T-cell (primary cell): Measurements from ENCODE around the gene CCDC154. TPM values are rescaled to one million over a fixed set of nuclear protein-coding genes. Genes with fewer than 3 reads are reported as not detected.
A peak's percentile ranks its signal among the peaks of the same experiment; 100 is the strongest.

Source experiments
- ATAC-seq, 4 experiments: fragments of 200-7000 bp in 3 of 4; fragments of 150-1000 bp in 1 of 4; cut with Tn5 transposase; replicated peaks in 1 of 4; 1 replicate in 3 of 4; 2 replicates in 1 of 4; pipeline ENCODE4 v1.10.0; 2021; ENCODE audit warnings: moderate library complexity in 3 of 4, mild to moderate bottlenecking in 2 of 4, moderate number of reproducible peaks in 1 of 4
- CTCF ChIA-PET, 2 donors: fragments of 300-600 bp; sonication (Branson Sonifier 250); formaldehyde crosslinking; loops; one replicate each; lab custom pipeline; 2022; ENCODE audit warnings: antibody characterized with exemption in 2 of 2; lab: Charles Lee
- POLR2A ChIA-PET, 2 donors: fragments of 300-600 bp; sonication (Branson Sonifier 250); formaldehyde crosslinking; loops; one replicate each; lab custom pipeline; 2022; ENCODE audit warnings: antibody characterized with exemption in 2 of 2; lab: Charles Lee
- DNase-seq, 35 experiments: peaks; one replicate each; pipeline versions ENCODE4 v3.0.0 to v3.0.0-alpha.2; 2013 to 2023
- H3K27ac ChIP-seq: one replicate; pipeline ENCODE4 v1.5.1; 2013; ENCODE audit warnings: low read length
- H3K27me3 ChIP-seq, 2 experiments: replicated peaks in 1 of 2; 1 replicate in 1 of 2; 2 replicates in 1 of 2; pipeline versions ENCODE4 v1.6.1 to v1.7.0; 2013; ENCODE audit warnings: low read length in 1 of 2, mixed read lengths in 1 of 2; ENCODE audit not compliant: control insufficient read depth in 2 of 2, insufficient read depth in 2 of 2; ENCODE audit errors: extremely low read depth in 1 of 2
- H3K36me3 ChIP-seq, 2 donors: 1 replicate in 1 of 2; 2 replicates in 1 of 2; pipeline versions ENCODE4 v1.6.1 to v1.7.0; 2013; ENCODE audit warnings: low read length in 1 of 2; ENCODE audit not compliant: control insufficient read depth in 2 of 2, insufficient read depth in 1 of 2; ENCODE audit errors: extremely low read depth in 1 of 2
- H3K4me1 ChIP-seq, 2 experiments: 1 replicate in 1 of 2; 2 replicates in 1 of 2; pipeline versions ENCODE4 v1.6.1 to v1.7.0; 2013; ENCODE audit warnings: low read length in 2 of 2, mixed read lengths in 1 of 2; ENCODE audit not compliant: insufficient read depth in 2 of 2, control insufficient read depth in 1 of 2; ENCODE audit errors: extremely low read depth in 1 of 2
- H3K4me3 ChIP-seq, 2 donors: 1 replicate in 1 of 2; 2 replicates in 1 of 2; pipeline versions ENCODE4 v1.5.1 to v1.7.0; 2013; ENCODE audit warnings: mild to moderate bottlenecking in 2 of 2, low read length in 1 of 2, moderate library complexity in 1 of 2; ENCODE audit not compliant: control insufficient read depth in 1 of 2; ENCODE audit errors: extremely low read depth in 1 of 2
- H3K9me3 ChIP-seq: 2 replicates; pipeline ENCODE4 v1.7.0; 2013
- H3K27ac Mint-ChIP-seq, 2 donors: one replicate each; pipeline ENCODE4 v1.8.0; 2020 to 2021; ENCODE audit warnings: mild to moderate bottlenecking in 2 of 2, mixed read lengths in 2 of 2
- H3K27me3 Mint-ChIP-seq, 2 donors: one replicate each; pipeline ENCODE4 v1.8.0; 2021 to 2022; ENCODE audit warnings: mixed read lengths in 2 of 2
- H3K36me3 Mint-ChIP-seq: one replicate; pipeline ENCODE4 v1.8.0; 2021; ENCODE audit warnings: mixed read lengths
- H3K4me1 Mint-ChIP-seq, 3 donors: one replicate each; pipeline ENCODE4 v1.8.0; 2020 to 2022; ENCODE audit warnings: mixed read lengths in 3 of 3, mild to moderate bottlenecking in 1 of 3
- H3K4me3 Mint-ChIP-seq, 3 donors: one replicate each; pipeline ENCODE4 v1.8.0; 2020 to 2022; ENCODE audit warnings: mild to moderate bottlenecking in 3 of 3, mixed read lengths in 3 of 3, moderate library complexity in 3 of 3
- H3K9me3 Mint-ChIP-seq, 3 donors: one replicate each; pipeline ENCODE4 v1.8.0; 2020 to 2022; ENCODE audit warnings: mixed read lengths in 3 of 3
- WGBS: methylation state at CpG from one replicate; pipeline ENCODE4 v1.1.5; 2013; ENCODE audit warnings: missing lambda C conversion rate; ENCODE audit not compliant: insufficient coverage; 5-methylcytosine and 5-hydroxymethylcytosine counted together
- total RNA-seq, 35 experiments: library from RNA in 6 of 35; stranded (reverse) in 6 of 35; fragments of 120-200 nt in 1 of 35; gene quantifications; one replicate each; pipeline versions ENCODE4 v1.2.1 to v1.2.4 and lab custom pipeline; 2013 to 2026

CCDC154 gene
- total RNA-seq, 5 donors from 2014 or later (not counting 1 experiment from before 2014, with no cell fraction given), result 2.5 to 9.3 (median 6.5) TPM

- ChIA-PET POLR2A (no interaction called here), CTCF (no interaction called here)
- Mint-ChIP-seq H3K27me3 (no peaks in the 10 kb centered on the region), H3K36me3 (no peaks in the 10 kb centered on the region), H3K9me3 (no peaks in the 10 kb centered on the region), H3K27ac (no peak overlapping the region), H3K4me1 (no peaks in the 10 kb centered on the region), H3K4me3 (no peak overlapping the region)
- ATAC-seq (no peak), DNase-seq (no peak)
- no peaks in the 10 kb centered on the region for H3K36me3 ChIP-seq
- H3K4me3 ChIP-seq, result no peak overlapping the region
- no peak overlapping the region for H3K27ac ChIP-seq
- H3K4me1 ChIP-seq, result peaks cover 0 to 23% of the 10 kb centered on the region in 2 experiments
- peaks cover 0 to 20% of the 10 kb centered on the region in 2 experiments for H3K27me3 ChIP-seq
- H3K9me3 ChIP-seq, result no peaks in the 10 kb centered on the region
- WGBS, result 92% methylated on average over 34 of the region's 40 CpGs
Observed at GRCh38 chr16:1434644-1435592, 9.4 kb downstream of the CCDC154 start.

GRCh38 chr16:1433756-1434155 lies 10.6 kb downstream of the CCDC154 start:
- Histone ChIP-seq H3K4me3 (no peak overlapping the region), H3K27me3 (peaks cover 0 to 31% of the 10 kb centered on the region in 2 experiments), H3K36me3 (no peaks in the 10 kb centered on the region), H3K9me3 (no peaks in the 10 kb centered on the region), H3K4me1 (peaks cover 0 to 26% of the 10 kb centered on the region in 2 experiments), H3K27ac (no peak overlapping the region)
- ATAC-seq, result no peak
- ChIA-PET CTCF (no interaction called here), POLR2A (no interaction called here)
- Mint-ChIP-seq H3K27me3 (peaks cover 0 to 3% of the 10 kb centered on the region in 2 donors), H3K4me1 (no peaks in the 10 kb centered on the region), H3K27ac (no peak overlapping the region), H3K9me3 (no peaks in the 10 kb centered on the region), H3K4me3 (no peak overlapping the region), H3K36me3 (no peaks in the 10 kb centered on the region)
- WGBS, result 70% methylated on average over 18 of the region's 22 CpGs
- no peak for DNase-seq

- POLR2A ChIA-PET, result no interaction called here
- H3K4me3 ChIP-seq, result no peak overlapping the region
- H3K4me3 Mint-ChIP-seq, result no peak overlapping the region
Observed at GRCh38 chr16:1433263-1433560, 11.1 kb downstream of the CCDC154 start.

GRCh38 chr16:1432388-1433262 lies 11.7 kb downstream of the CCDC154 start:
- no peaks in the 10 kb centered on the region for H3K4me1 Mint-ChIP-seq
- no peaks in the 10 kb centered on the region for H3K36me3 Mint-ChIP-seq
- H3K4me1 ChIP-seq, result peaks cover 0 to 36% of the 10 kb centered on the region in 2 experiments
- ChIA-PET CTCF (interaction anchor here in 1 of 2 donors (0.9 kb wide), 1 partner anchor 12 kb away, joined by 3 read pairs; the partner anchor contains the start of gene UQCC4), POLR2A (no interaction called here)
- peaks cover 0 to 3% of the 10 kb centered on the region in 2 donors for H3K27me3 Mint-ChIP-seq
- peak in 2 of 35 experiments; percentile 13 to 28 for DNase-seq
- no peaks in the 10 kb centered on the region for H3K36me3 ChIP-seq
- no peak overlapping the region for H3K27ac ChIP-seq
- peak overlapping the region; percentile 59 to 72 for H3K27ac Mint-ChIP-seq
- H3K4me3 Mint-ChIP-seq, result peak overlapping the region; percentile 24 to 44 (median 37)
- H3K4me3 ChIP-seq, result peak overlapping the region in 1 of 2 donors; percentile 1
- no peaks in the 10 kb centered on the region for H3K9me3 Mint-ChIP-seq
- peak in 3 of 4 experiments; percentile 26 to 47 (median 37) for ATAC-seq
- WGBS, result 74% methylated on average over 49 of the region's 63 CpGs
- H3K27me3 ChIP-seq, result peaks cover 0 to 38% of the 10 kb centered on the region in 2 experiments
- no peaks in the 10 kb centered on the region for H3K9me3 ChIP-seq

More at GRCh38 chr16:1433263-1433560, 11.1 kb downstream of the CCDC154 start:
- Mint-ChIP-seq H3K36me3 (no peaks in the 10 kb centered on the region), H3K9me3 (no peaks in the 10 kb centered on the region), H3K27me3 (peaks cover 0 to 3% of the 10 kb centered on the region in 2 donors), H3K4me1 (no peaks in the 10 kb centered on the region), H3K27ac (no peak overlapping the region)
- Histone ChIP-seq H3K27me3 (peaks cover 0 to 36% of the 10 kb centered on the region in 2 experiments), H3K36me3 (no peaks in the 10 kb centered on the region), H3K27ac (no peak overlapping the region), H3K4me1 (peaks cover 0 to 31% of the 10 kb centered on the region in 2 experiments), H3K9me3 (no peaks in the 10 kb centered on the region)
- 90% methylated on average over 10 of the region's 14 CpGs for WGBS
- CTCF ChIA-PET, result interaction anchor here in 1 of 2 donors (0.9 kb wide), 1 partner anchor 13 kb away, joined by 3 read pairs; the partner anchor contains the start of gene UQCC4
- DNase-seq (no peak), ATAC-seq (no peak)

- no peaks in the 10 kb centered on the region for H3K9me3 ChIP-seq
- DNase-seq (no peak), ATAC-seq (no peak)
- no peaks in the 10 kb centered on the region for H3K4me1 Mint-ChIP-seq
- no peak overlapping the region for H3K4me3 ChIP-seq
- H3K27ac Mint-ChIP-seq, result peak overlapping the region; percentile 59 to 72
- ChIA-PET CTCF (interaction anchor here in 1 of 2 donors (0.5 kb wide), 1 partner anchor 142 kb away, joined by 7 read pairs; no protein-coding TSS in a partner anchor), POLR2A (no interaction called here)
- no peaks in the 10 kb centered on the region for H3K9me3 Mint-ChIP-seq
- no peak overlapping the region for H3K27ac ChIP-seq
- H3K36me3 Mint-ChIP-seq, result no peaks in the 10 kb centered on the region
- peak overlapping the region in 2 of 3 donors; percentile 37 to 44 for H3K4me3 Mint-ChIP-seq
- peaks cover 0 to 38% of the 10 kb centered on the region in 2 experiments for H3K27me3 ChIP-seq
- H3K4me1 ChIP-seq, result peaks cover 0 to 36% of the 10 kb centered on the region in 2 experiments
- WGBS, result 78% methylated on average over 17 of the region's 20 CpGs
- H3K27me3 Mint-ChIP-seq, result peaks cover 0 to 3% of the 10 kb centered on the region in 2 donors
- H3K36me3 ChIP-seq, result no peaks in the 10 kb centered on the region
Observed at GRCh38 chr16:1431497-1432270, 12.7 kb downstream of the CCDC154 start.
